Ovary (tissue), 9 donors: Measurements from ENCODE around the gene PPP4R3A. TPM values are rescaled to one million over a fixed set of nuclear protein-coding genes. Genes with fewer than 3 reads are reported as not detected.

Experiments
- DNase-seq, 5 donors: peaks; one replicate each; pipeline ENCODE4 v3.0.0-alpha.2; 2019 to 2020
- H3K27ac ChIP-seq, 2 donors: fragments of 200-600 bp; one replicate each; pipeline versions ENCODE4 v1.5.1 to v1.8.0; 2019 to 2022
- H3K27me3 ChIP-seq: fragments of 200-600 bp; one replicate; pipeline ENCODE4 v1.8.0; 2022
- H3K36me3 ChIP-seq: fragments of 200-600 bp; sonication (generic); one replicate; pipeline ENCODE4 v1.5.1; 2019
- H3K4me1 ChIP-seq: one replicate; pipeline ENCODE4 v1.8.1; 2013; ENCODE audit warnings: mild to moderate bottlenecking, moderate library complexity; ENCODE audit not compliant: insufficient read depth
- H3K4me3 ChIP-seq: fragments of 200-600 bp; sonication (generic); one replicate; pipeline ENCODE4 v1.5.1; 2017
- H3K9me3 ChIP-seq, 2 donors: fragments of 200-600 bp in 1 of 2; sonication (generic) in 1 of 2; one replicate each; pipeline versions ENCODE4 v1.5.1 to v1.8.1; 2013 to 2019; ENCODE audit warnings: mild to moderate bottlenecking in 1 of 2, moderate library complexity in 1 of 2
- EP300 ChIP-seq: sonication (generic); formaldehyde crosslinking; IDR thresholded peaks from one replicate; pipeline ENCODE4 v1.6.1; 2017; ENCODE audit warnings: antibody characterized with exemption
- POLR2A ChIP-seq: fragments of 450-650 bp; IDR thresholded peaks from one replicate; pipeline ENCODE4 v1.6.1; 2017; ENCODE audit warnings: antibody characterized with exemption, mild to moderate bottlenecking, moderate library complexity
- WGBS, 3 donors: extraction: QIAGEN DNeasy Blood & Tissue Kit in 1 of 3; methylation state at CpG; one replicate each; pipeline versions ENCODE4 v1.1.5 to v1.1.7; 2013 to 2017; 5-methylcytosine and 5-hydroxymethylcytosine counted together
- intact Hi-C, 4 donors: fragments of 100-400 bp; cut with DNase I; formaldehyde crosslinking; loops; one replicate each; pipeline versions ENCODE4 v1.11.0 to v1.15.1; 2022 to 2023
- polyA plus RNA-seq, 2 donors: library from polyadenylated mRNA; stranded (reverse); fragments of 200-250 nt in 1 of 2; fragments of 350-450 nt in 1 of 2; fragmentation: Illumina TruSeq in 1 of 2; extraction: RNeasy Lipid Tissue Mini Kit (QIAGEN cat#74804) in 1 of 2; gene quantifications; one replicate each; pipeline ENCODE4 v1.2.3, GENCODE V29; 2013 to 2014
- total RNA-seq, 7 donors: library from RNA; depleted of rRNA in 2 of 7; stranded (reverse); fragments of >200 nt in 2 of 7; fragmentation: NEBNext Ultra II Directional in 3 of 7; extraction: Animal tissue kit (Norgen Biotek cat#: 25700) in 3 of 7; gene quantifications; one replicate each; pipeline versions ENCODE4 v1.1.0 to v1.2.4, GENCODE V29; 2016 to 2023
- TF ChIP-seq, protein P1 (sequence below), 3 donors: fragments of 450-650 bp in 2 of 3; fragments of 200-600 bp in 1 of 3; IDR thresholded peaks; one replicate each; pipeline versions ENCODE4 v1.5.1 to v1.8.0; 2016 to 2022; ENCODE audit warnings: antibody characterized with exemption in 3 of 3, mild to moderate bottlenecking in 1 of 3
- donor health status: DM: no; HTN: no; CAD: no; lungs with moderate emphysema.
- donor health status: DM: no; HTN: no; CAD: no.
- donor health status: Bipolar disorder and iron deficiency.
- donor health status: DM: yes; HTN: yes; CAD: no.
- donor health status: DM: no; HTN: no; CAD: no.
- donor health status: DM: yes; HTN: yes; CAD: no.

Gene PPP4R3A
- total and polyA plus RNA-seq, 9 donors: 50.0 to 86.3 (median 65.1) TPM

DNA sequence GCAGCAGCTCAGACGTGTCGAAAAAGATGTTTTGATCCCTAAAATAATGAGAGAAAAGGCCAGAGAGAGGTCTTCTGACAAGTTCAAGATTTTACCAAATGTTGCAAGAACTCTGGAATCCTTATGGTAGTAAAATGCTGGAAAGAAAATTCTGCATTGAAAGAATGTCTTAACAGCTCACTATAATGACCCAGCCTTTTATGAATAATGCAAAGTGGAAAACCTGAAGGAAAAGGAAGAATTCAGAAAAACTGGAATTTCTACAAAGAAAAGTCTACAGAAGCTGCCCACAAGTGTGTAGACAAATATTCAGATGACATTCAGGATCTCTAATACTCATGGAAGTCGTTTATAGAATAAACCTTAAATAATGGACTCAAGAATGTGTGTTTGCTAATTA lies 90.7 kb downstream of the PPP4R3A start:
- WGBS, 3 donors: 27 to 33% (median 27%) methylated on average over 3 of the region's 3 CpGs
- Histone ChIP-seq H3K4me1 (peaks cover 5% of the 10 kb centered on the region), H3K9me3 (no peaks in the 10 kb centered on the region), H3K27me3 (no peaks in the 10 kb centered on the region), H3K4me3 (no peak overlapping the region), H3K27ac (no peak overlapping the region), H3K36me3 (no peaks in the 10 kb centered on the region)
- no peak for DNase-seq
- intact Hi-C loops: loop anchor here in 3 of 4 donors (5.0 to 10.0 kb wide), 2 partner anchors 92 to 95 kb away; no protein-coding TSS in a partner anchor
- TF ChIP-seq, protein P1, sequence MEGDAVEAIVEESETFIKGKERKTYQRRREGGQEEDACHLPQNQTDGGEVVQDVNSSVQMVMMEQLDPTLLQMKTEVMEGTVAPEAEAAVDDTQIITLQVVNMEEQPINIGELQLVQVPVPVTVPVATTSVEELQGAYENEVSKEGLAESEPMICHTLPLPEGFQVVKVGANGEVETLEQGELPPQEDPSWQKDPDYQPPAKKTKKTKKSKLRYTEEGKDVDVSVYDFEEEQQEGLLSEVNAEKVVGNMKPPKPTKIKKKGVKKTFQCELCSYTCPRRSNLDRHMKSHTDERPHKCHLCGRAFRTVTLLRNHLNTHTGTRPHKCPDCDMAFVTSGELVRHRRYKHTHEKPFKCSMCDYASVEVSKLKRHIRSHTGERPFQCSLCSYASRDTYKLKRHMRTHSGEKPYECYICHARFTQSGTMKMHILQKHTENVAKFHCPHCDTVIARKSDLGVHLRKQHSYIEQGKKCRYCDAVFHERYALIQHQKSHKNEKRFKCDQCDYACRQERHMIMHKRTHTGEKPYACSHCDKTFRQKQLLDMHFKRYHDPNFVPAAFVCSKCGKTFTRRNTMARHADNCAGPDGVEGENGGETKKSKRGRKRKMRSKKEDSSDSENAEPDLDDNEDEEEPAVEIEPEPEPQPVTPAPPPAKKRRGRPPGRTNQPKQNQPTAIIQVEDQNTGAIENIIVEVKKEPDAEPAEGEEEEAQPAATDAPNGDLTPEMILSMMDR (IDR thresholded peaks at IDR 0.05): no peak
- TF ChIP-seq POLR2A (no peak), EP300 (no peak)

DNA sequence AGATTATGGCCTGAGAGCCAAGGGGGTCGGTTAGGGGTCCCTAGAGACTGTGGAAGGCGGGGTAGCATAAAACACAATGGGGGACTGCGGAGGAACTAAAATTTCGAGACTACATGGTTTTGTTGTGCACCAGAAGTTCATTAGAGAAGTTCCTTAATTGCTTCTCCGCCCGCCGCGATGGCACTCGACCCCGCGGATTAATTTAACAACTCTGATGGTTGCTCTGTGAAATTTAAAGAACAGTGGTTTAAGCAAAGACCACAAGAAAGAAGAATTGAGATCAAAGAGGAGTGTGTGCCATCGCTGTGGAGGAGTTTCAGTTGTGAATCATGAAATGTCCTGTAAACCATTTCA lies 91.1 kb downstream of the PPP4R3A start:
- TF ChIP-seq, protein P1 (IDR thresholded peaks at IDR 0.05): no peak
- TF ChIP-seq EP300 (no peak), POLR2A (no peak)
- intact Hi-C loops: loop anchor here in 3 of 4 donors (5.0 to 10.0 kb wide), 2 partner anchors 92 to 94 kb away; no protein-coding TSS in a partner anchor

DNA sequence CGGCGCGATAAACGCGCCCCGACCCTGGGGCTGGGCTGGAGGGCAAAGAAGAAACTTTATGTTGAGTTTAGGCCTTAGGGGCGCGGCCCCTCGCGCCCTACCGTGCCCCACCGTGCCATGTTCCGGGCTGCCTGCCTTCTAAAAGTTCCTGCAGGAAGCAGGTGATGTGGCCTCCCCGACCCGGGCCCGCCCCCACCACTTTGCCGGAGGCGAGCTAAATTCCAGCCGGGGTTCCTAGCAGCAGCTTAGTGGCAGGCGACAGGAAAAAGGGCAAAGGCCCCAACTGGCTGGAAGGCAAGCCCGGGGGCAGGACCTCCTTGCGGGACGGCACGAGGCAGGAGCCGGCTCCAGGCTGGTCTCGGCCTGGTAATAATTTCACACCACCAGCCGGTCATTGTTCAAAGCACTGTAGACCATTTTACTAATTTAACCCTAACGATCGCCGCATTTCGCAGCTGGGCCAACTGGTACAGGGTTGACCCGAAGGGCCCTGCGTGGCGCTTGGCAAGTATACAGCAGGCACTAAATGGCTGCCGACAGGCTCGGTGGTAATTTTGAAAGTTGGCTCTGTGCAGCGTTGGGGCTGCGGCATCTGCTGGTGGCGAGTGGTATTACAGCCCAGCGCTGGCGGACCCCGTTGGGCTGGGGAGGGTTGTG lies 91.6 kb downstream of the PPP4R3A start:
- peaks cover 5% of the 10 kb centered on the region for H3K4me1 ChIP-seq
- TF ChIP-seq, protein P1 (IDR thresholded peaks at IDR 0.05): peak; percentile 42 to 85 (median 84)
- TF ChIP-seq EP300: no peak
- intact Hi-C loops: loop anchor here (1.0 to 10.0 kb wide), 3 partner anchors 91 to 95 kb away; no protein-coding TSS in a partner anchor
- no peaks in the 10 kb centered on the region for H3K36me3 ChIP-seq
- peak; percentile 29 to 73 (median 56) for DNase-seq
- H3K27me3 ChIP-seq: no peaks in the 10 kb centered on the region
- H3K4me3 ChIP-seq: peak overlapping the region; percentile 44
- WGBS, 3 donors: 1 to 3% (median 2%) methylated on average over 42 of the region's 42 CpGs
- no peak overlapping the region for H3K27ac ChIP-seq
- no peaks in the 10 kb centered on the region for H3K9me3 ChIP-seq

More for the DNA sequence above, 91.1 kb downstream of the PPP4R3A start:
- H3K36me3 ChIP-seq: no peaks in the 10 kb centered on the region
- H3K4me3 ChIP-seq: peak overlapping the region; percentile 44
- DNase-seq: no peak
- H3K27me3 ChIP-seq: no peaks in the 10 kb centered on the region
- no peak overlapping the region for H3K27ac ChIP-seq
- WGBS, 3 donors: 46 to 49% (median 48%) methylated on average over 12 of the region's 12 CpGs
- H3K4me1 ChIP-seq: peaks cover 5% of the 10 kb centered on the region
- no peaks in the 10 kb centered on the region for H3K9me3 ChIP-seq

DNA sequence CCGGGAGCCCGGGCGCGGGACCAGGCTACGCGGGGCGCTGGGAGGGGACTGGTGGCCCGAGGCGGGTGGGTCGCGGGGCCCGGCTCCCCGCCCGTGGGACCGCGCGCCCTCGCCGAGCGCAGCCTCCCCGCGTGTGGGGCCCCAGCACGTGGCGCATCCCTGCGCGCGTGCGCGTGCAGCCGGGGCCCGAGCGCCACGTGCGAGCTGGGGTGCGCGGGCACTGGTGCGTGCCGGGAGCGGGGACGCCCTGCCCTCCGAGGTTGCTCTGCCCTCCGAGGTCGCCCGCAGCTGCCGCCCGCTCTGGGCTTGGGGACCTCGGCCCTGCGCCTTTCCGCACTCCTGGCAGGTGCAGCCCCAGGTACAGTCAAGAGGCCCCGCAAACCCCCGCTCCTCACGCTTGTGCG lies 92.1 kb downstream of the PPP4R3A start:
- no peaks in the 10 kb centered on the region for H3K9me3 ChIP-seq
- peaks cover 5% of the 10 kb centered on the region for H3K4me1 ChIP-seq
- H3K27me3 ChIP-seq: no peaks in the 10 kb centered on the region
- 0 to 2% (median 1%) methylated on average over 1 to 53 of the region's 53 CpGs for WGBS, 3 donors
- TF ChIP-seq EP300 (no peak), POLR2A (no peak)
- TF ChIP-seq, protein P1 (IDR thresholded peaks at IDR 0.05): no peak
- peak in 1 of 5 donors; percentile 35 for DNase-seq
- H3K4me3 ChIP-seq: peak overlapping the region; percentile 44
- H3K27ac ChIP-seq: no peak overlapping the region
- H3K36me3 ChIP-seq: no peaks in the 10 kb centered on the region
- intact Hi-C loops: loop anchor here (1.0 to 10.0 kb wide), 3 partner anchors 91 to 95 kb away; no protein-coding TSS in a partner anchor
